Measurements from ENCODE around the gene HDAC4.

Gene HDAC4

GRCh38 chr2:239343946-239344856 lies 56.6 kb downstream of the HDAC4 start (continued):
- no peak for TF ChIP-seq ZBTB11 (tag by site-specific recombination; conservative IDR thresholded peaks at IDR 0.05; ENCODE audit: low read depth)

- TF ChIP-seq RBAK (tag by site-specific recombination; IDR thresholded peaks at IDR 0.05) (no peak), ZFP3 (tag by site-specific recombination; IDR thresholded peaks at IDR 0.05; ENCODE audit: low read depth) (no peak), ZNF692 (tag by site-specific recombination; IDR thresholded peaks at IDR 0.05) (no peak), ZNF707 (tag by site-specific recombination; IDR thresholded peaks at IDR 0.05) (no peak), ZNF561 (tag by site-specific recombination; IDR thresholded peaks at IDR 0.05; ENCODE audit: borderline replicate concordance) (no peak), ZNF654 (tag by site-specific recombination; IDR thresholded peaks at IDR 0.05; ENCODE audit: low read depth) (no peak), ZNF416 (tag by site-specific recombination; IDR thresholded peaks at IDR 0.05) (no peak), ZNF335 (tag by site-specific recombination; conservative IDR thresholded peaks at IDR 0.05) (no peak), ZNF433 (tag by site-specific recombination; IDR thresholded peaks at IDR 0.05; ENCODE audit: low read depth) (no peak), HOXC10 (CRISPR knock-in tag; IDR thresholded peaks at IDR 0.05) (no peak)
- TF ChIP-seq, protein P1, sequence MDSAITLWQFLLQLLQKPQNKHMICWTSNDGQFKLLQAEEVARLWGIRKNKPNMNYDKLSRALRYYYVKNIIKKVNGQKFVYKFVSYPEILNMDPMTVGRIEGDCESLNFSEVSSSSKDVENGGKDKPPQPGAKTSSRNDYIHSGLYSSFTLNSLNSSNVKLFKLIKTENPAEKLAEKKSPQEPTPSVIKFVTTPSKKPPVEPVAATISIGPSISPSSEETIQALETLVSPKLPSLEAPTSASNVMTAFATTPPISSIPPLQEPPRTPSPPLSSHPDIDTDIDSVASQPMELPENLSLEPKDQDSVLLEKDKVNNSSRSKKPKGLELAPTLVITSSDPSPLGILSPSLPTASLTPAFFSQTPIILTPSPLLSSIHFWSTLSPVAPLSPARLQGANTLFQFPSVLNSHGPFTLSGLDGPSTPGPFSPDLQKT (IDR thresholded peaks at IDR 0.05; ENCODE audit: borderline replicate concordance, low read depth, low read length), result no peak
- TF ChIP-seq, protein P2, sequence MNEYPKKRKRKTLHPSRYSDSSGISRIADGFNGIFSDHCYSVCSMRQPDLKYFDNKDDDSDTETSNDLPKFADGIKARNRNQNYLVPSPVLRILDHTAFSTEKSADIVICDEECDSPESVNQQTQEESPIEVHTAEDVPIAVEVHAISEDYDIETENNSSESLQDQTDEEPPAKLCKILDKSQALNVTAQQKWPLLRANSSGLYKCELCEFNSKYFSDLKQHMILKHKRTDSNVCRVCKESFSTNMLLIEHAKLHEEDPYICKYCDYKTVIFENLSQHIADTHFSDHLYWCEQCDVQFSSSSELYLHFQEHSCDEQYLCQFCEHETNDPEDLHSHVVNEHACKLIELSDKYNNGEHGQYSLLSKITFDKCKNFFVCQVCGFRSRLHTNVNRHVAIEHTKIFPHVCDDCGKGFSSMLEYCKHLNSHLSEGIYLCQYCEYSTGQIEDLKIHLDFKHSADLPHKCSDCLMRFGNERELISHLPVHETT (tag by site-specific recombination; IDR thresholded peaks at IDR 0.05), result no peak
- ChIA-PET CTCF (no interaction called here), POLR2A (no interaction called here)
- Histone ChIP-seq H3K36me3 (ENCODE audit: control insufficient read depth in 2 of 2, insufficient read depth in 1 of 2, low read length in 2 of 2) (no peaks in the 10 kb centered on the region), H3K27ac (ENCODE audit: extremely low read depth, low read depth, low read length) (no peak overlapping the region), H3K4me1 (ENCODE audit: control insufficient read depth, insufficient read depth, low read length) (no peaks in the 10 kb centered on the region), H3K9me3 (ENCODE audit: control insufficient read depth, insufficient read depth, low read depth, low read length) (no peaks in the 10 kb centered on the region), H3K4me3 (ENCODE audit: low read depth, low read length) (no peak overlapping the region)
Measured at GRCh38 chr2:239343460-239343859, 57.4 kb downstream of the HDAC4 start.

- POLR2A ChIA-PET, result no interaction called here
- no peaks in the 10 kb centered on the region for H3K4me1 ChIP-seq (ENCODE audit: control insufficient read depth, insufficient read depth, low read length)
- no peaks in the 10 kb centered on the region for H3K9me3 ChIP-seq (ENCODE audit: control insufficient read depth, insufficient read depth, low read depth, low read length)
- CTCF ChIA-PET, result no interaction called here
- H3K4me3 ChIP-seq (ENCODE audit: low read depth, low read length), result no peak overlapping the region
- no peak overlapping the region for H3K27ac ChIP-seq (ENCODE audit: extremely low read depth, low read depth, low read length)
- no peaks in the 10 kb centered on the region for H3K36me3 ChIP-seq (ENCODE audit: control insufficient read depth in 2 of 2, insufficient read depth in 1 of 2, low read length in 2 of 2)
- TF ChIP-seq, protein P3, sequence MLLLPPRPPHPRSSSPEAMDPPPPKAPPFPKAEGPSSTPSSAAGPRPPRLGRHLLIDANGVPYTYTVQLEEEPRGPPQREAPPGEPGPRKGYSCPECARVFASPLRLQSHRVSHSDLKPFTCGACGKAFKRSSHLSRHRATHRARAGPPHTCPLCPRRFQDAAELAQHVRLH (tag by site-specific recombination; IDR thresholded peaks at IDR 0.05), result no peak
- TF ChIP-seq KLF8 (tag by site-specific recombination; IDR thresholded peaks at IDR 0.05), result no peak
- no peak for TF ChIP-seq SCRT1 (tag by site-specific recombination; IDR thresholded peaks at IDR 0.05; ENCODE audit: borderline replicate concordance)
- TF ChIP-seq ZNF777 (tag by site-specific recombination; IDR thresholded peaks at IDR 0.05; ENCODE audit: borderline replicate concordance), result no peak
- TF ChIP-seq ZNF560 (tag by site-specific recombination; IDR thresholded peaks at IDR 0.05; ENCODE audit: borderline replicate concordance), result no peak
- TF ChIP-seq, protein P4, sequence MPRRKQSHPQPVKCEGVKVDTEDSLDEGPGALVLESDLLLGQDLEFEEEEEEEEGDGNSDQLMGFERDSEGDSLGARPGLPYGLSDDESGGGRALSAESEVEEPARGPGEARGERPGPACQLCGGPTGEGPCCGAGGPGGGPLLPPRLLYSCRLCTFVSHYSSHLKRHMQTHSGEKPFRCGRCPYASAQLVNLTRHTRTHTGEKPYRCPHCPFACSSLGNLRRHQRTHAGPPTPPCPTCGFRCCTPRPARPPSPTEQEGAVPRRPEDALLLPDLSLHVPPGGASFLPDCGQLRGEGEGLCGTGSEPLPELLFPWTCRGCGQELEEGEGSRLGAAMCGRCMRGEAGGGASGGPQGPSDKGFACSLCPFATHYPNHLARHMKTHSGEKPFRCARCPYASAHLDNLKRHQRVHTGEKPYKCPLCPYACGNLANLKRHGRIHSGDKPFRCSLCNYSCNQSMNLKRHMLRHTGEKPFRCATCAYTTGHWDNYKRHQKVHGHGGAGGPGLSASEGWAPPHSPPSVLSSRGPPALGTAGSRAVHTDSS (tag by site-specific recombination; IDR thresholded peaks at IDR 0.05), result no peak
- TF ChIP-seq ZNF398 (tag by site-specific recombination; IDR thresholded peaks at IDR 0.05), result no peak
- no peak for TF ChIP-seq ZNF776 (tag by site-specific recombination; IDR thresholded peaks at IDR 0.05; ENCODE audit: borderline replicate concordance)
Measured at GRCh38 chr2:239341840-239342239, 59.0 kb downstream of the HDAC4 start.
